Measurements from ENCODE around the gene FN3KRP.

Gene FN3KRP

GRCh38 chr17:82716203-82717010, at the start of gene FN3KRP:
FN3KRP (plus strand) TSS chr17:82716706; CDS start chr17:82716756, 50 bp downstream.
- DNase-seq (ENCODE audit: low read depth): peak; percentile 80

GRCh38 chr17:82666931-82667667, 49.4 kb upstream of the FN3KRP start:
- no peak for DNase-seq (ENCODE audit: low read depth)

- DNase-seq (ENCODE audit: low read depth): no peak
These were observed 48.9 kb upstream of the FN3KRP start for GRCh38 chr17:82667668-82668000.

GRCh38 chr17:82668024-82668630, 48.4 kb upstream of the FN3KRP start:
- DNase-seq (ENCODE audit: low read depth): no peak

- DNase-seq (ENCODE audit: low read depth): no peak
These were observed 47.8 kb upstream of the FN3KRP start for GRCh38 chr17:82668631-82669099.

- no peak for DNase-seq (ENCODE audit: low read depth)
These were observed 45.6 kb upstream of the FN3KRP start for GRCh38 chr17:82670661-82671450.

- no peak for DNase-seq (ENCODE audit: low read depth)
These were observed 41.6 kb upstream of the FN3KRP start for GRCh38 chr17:82674656-82675475.

GRCh38 chr17:82675476-82676245, 40.8 kb upstream of the FN3KRP start:
- DNase-seq (ENCODE audit: low read depth): no peak

- DNase-seq (ENCODE audit: low read depth): no peak
These were observed 39.1 kb upstream of the FN3KRP start for GRCh38 chr17:82677353-82677925.

GRCh38 chr17:82678265-82678891, 38.1 kb upstream of the FN3KRP start:
- DNase-seq (ENCODE audit: low read depth): no peak

GRCh38 chr17:82679586-82680465, 36.7 kb upstream of the FN3KRP start:
- DNase-seq (ENCODE audit: low read depth): no peak

GRCh38 chr17:82681547-82681946, 35.0 kb upstream of the FN3KRP start:
- DNase-seq (ENCODE audit: low read depth): no peak

GRCh38 chr17:82683534-82683933, 33.0 kb upstream of the FN3KRP start:
- DNase-seq (ENCODE audit: low read depth): no peak

- DNase-seq (ENCODE audit: low read depth): no peak
These were observed 32.2 kb upstream of the FN3KRP start for GRCh38 chr17:82684228-82684841.

- DNase-seq (ENCODE audit: low read depth): no peak
These were observed 31.2 kb upstream of the FN3KRP start for GRCh38 chr17:82685291-82685690.

- no peak for DNase-seq (ENCODE audit: low read depth)
These were observed 29.9 kb upstream of the FN3KRP start for GRCh38 chr17:82686366-82687324.

GRCh38 chr17:82687375-82687861, 29.1 kb upstream of the FN3KRP start:
- DNase-seq (ENCODE audit: low read depth): no peak

Measured in GM04504 (cell line).